A549 (cell line): ENCODE measurements around the gene NIT1. TPM values are rescaled to one million over a fixed set of nuclear protein-coding genes. Genes with fewer than 3 reads are reported as not detected.

Source experiments
- ATAC-seq, 2 experiments: fragments of 200-7000 bp in 1 of 2; fragments of >200 bp in 1 of 2; cut with Nextera tagmentation in 1 of 2; cut with Tn5 transposase in 1 of 2; 3 replicates each; pipeline versions ENCODE4 v1.8.0 to v1.9.1; 2018 to 2020; ENCODE audit warnings: mild to moderate bottlenecking in 1 of 2, moderate library complexity in 1 of 2
- CTCF ChIA-PET: fragments of 300-600 bp; sonication (Branson Sonifier 250); formaldehyde crosslinking; extraction: SDS; loops from one replicate; lab custom pipeline; 2021; ENCODE audit warnings: antibody characterized with exemption, inconsistent platforms; lab: Yijun Ruan, JAX
- POLR2A ChIA-PET: fragments of 350-600 bp; formaldehyde crosslinking; extraction: SDS; loops from one replicate; lab custom pipeline; 2021; ENCODE audit warnings: antibody characterized with exemption, inconsistent platforms; lab: Yijun Ruan, JAX
- DNase-seq, 2 experiments: peaks; one replicate each; pipeline versions ENCODE4 v3.0.0 to v3.0.0-alpha.2; 2011 to 2016; ENCODE audit warnings: low read depth in 1 of 2, low spot score in 1 of 2
- FAIRE-seq: peaks from 2 replicates; lab custom pipeline; 2011; peaks lifted over from hg19 to GRCh38; lab: Jason Lieb, UNC
- H3K27ac ChIP-seq, 2 experiments: fragments of >200 bp; sonication (Bioruptor Twin); formaldehyde crosslinking; 3 replicates each; pipeline ENCODE4 v1.5.1; 2016 to 2017
- H3K4me1 ChIP-seq: fragments of >200 bp; sonication (Bioruptor Twin); formaldehyde crosslinking; 3 replicates; pipeline ENCODE4 v1.6.1; 2016
- H3K4me2 ChIP-seq: fragments of >200 bp; sonication (Bioruptor Twin); formaldehyde crosslinking; 3 replicates; pipeline ENCODE4 v1.6.1; 2016
- H3K4me3 ChIP-seq: fragments of >200 bp; sonication (Bioruptor Twin); formaldehyde crosslinking; 3 replicates; pipeline ENCODE4 v1.5.1; 2016
- H3K9me3 ChIP-seq: fragments of >200 bp; sonication (Bioruptor Twin); formaldehyde crosslinking; 3 replicates; pipeline ENCODE4 v1.6.1; 2016
- CBX8 ChIP-seq: fragments of 200-600 bp; sonication (generic); IDR thresholded peaks from 2 replicates; pipeline ENCODE4 v1.6.1; 2016
- CEBPB ChIP-seq, 2 experiments: fragments of >200 bp in 1 of 2; sonication (Bioruptor Twin) in 1 of 2; formaldehyde crosslinking in 1 of 2; IDR thresholded peaks; 2 replicates each; pipeline ENCODE4 v1.6.1; 2012 to 2016
- CHD2 ChIP-seq: fragments of 150-350 bp; IDR thresholded peaks from 2 replicates; pipeline ENCODE4 v1.6.1; 2014; ENCODE audit warnings: low read length; ENCODE audit not compliant: partially characterized antibody
- CTCF ChIP-seq: fragments of >200 bp; sonication (Bioruptor Twin); formaldehyde crosslinking; IDR thresholded peaks from 3 replicates; pipeline ENCODE4 v1.5.1; 2016
- EHF ChIP-seq: fragments of 250-450 bp; sonication (Bioruptor Pico); IDR thresholded peaks from 2 replicates; pipeline ENCODE4 v1.5.0; 2020; ENCODE audit warnings: mild to moderate bottlenecking
- EHMT2 ChIP-seq: fragments of 200-600 bp; sonication (generic); IDR thresholded peaks from 2 replicates; pipeline ENCODE4 v1.6.1; 2016; ENCODE audit warnings: antibody characterized with exemption, low read depth, mild to moderate bottlenecking, moderate library complexity
- ELK1 ChIP-seq: fragments of 150-350 bp; IDR thresholded peaks from 2 replicates; pipeline ENCODE4 v1.6.1; 2014; ENCODE audit warnings: low read depth, mild to moderate bottlenecking, low read length
- FOSB ChIP-seq: fragments of 250-450 bp; sonication (Bioruptor Pico); IDR thresholded peaks from 2 replicates; pipeline ENCODE4 v1.5.0; 2020; ENCODE audit warnings: mild to moderate bottlenecking, moderate library complexity
- FOSL2 ChIP-seq, 2 experiments: fragments of 450-650 bp in 1 of 2; fragments of >200 bp in 1 of 2; sonication (Bioruptor Twin) in 1 of 2; formaldehyde crosslinking; IDR thresholded peaks; 2 replicates each; pipeline versions ENCODE4 v1.5.0 to v1.6.1; 2016 to 2020; ENCODE audit warnings: mild to moderate bottlenecking in 1 of 2, moderate library complexity in 1 of 2
- FOXS1 ChIP-seq: fragments of 250-450 bp; sonication (Bioruptor Pico); IDR thresholded peaks from 2 replicates; pipeline ENCODE4 v1.5.0; 2020; ENCODE audit warnings: mild to moderate bottlenecking, moderate library complexity
- HES2 ChIP-seq: fragments of >200 bp; sonication (Bioruptor Twin); formaldehyde crosslinking; IDR thresholded peaks from 2 replicates; pipeline ENCODE4 v1.6.1; 2016
- HEYL ChIP-seq: fragments of 250-450 bp; sonication (Bioruptor Pico); IDR thresholded peaks from 2 replicates; pipeline ENCODE4 v1.8.0; 2021; ENCODE audit warnings: mild to moderate bottlenecking, moderate library complexity
- HMGXB4 ChIP-seq: fragments of 250-450 bp; sonication (Bioruptor Pico); IDR thresholded peaks from 2 replicates; pipeline ENCODE4 v1.5.0; 2021; ENCODE audit warnings: mild to moderate bottlenecking, moderate library complexity, borderline replicate concordance
- HOXB13 ChIP-seq: fragments of 250-450 bp; sonication (Bioruptor Pico); IDR thresholded peaks from 2 replicates; pipeline ENCODE4 v1.5.0; 2020; ENCODE audit warnings: low read depth, mild to moderate bottlenecking, moderate library complexity
- HOXB5 ChIP-seq: fragments of 250-450 bp; sonication (Bioruptor Pico); IDR thresholded peaks from 2 replicates; pipeline ENCODE4 v1.5.0; 2020; ENCODE audit warnings: mild to moderate bottlenecking, moderate library complexity
- JUNB ChIP-seq: fragments of >200 bp; sonication (Bioruptor Twin); formaldehyde crosslinking; IDR thresholded peaks from 2 replicates; pipeline ENCODE4 v1.6.1; 2016
- MYC ChIP-seq: IDR thresholded peaks from 2 replicates; pipeline ENCODE4 v1.6.1; 2012; ENCODE audit warnings: mild to moderate bottlenecking, inconsistent platforms, low read length, improper control_type of control experiment, borderline replicate concordance
- NPAS2 ChIP-seq: fragments of 250-450 bp; sonication (Bioruptor Pico); IDR thresholded peaks from 2 replicates; pipeline ENCODE4 v1.8.0; 2022; ENCODE audit warnings: mild to moderate bottlenecking, moderate library complexity, borderline replicate concordance
- PBX3 ChIP-seq: IDR thresholded peaks from 2 replicates; pipeline ENCODE4 v1.6.1; 2012
- PHF8 ChIP-seq: fragments of 200-600 bp; sonication (generic); IDR thresholded peaks from 2 replicates; pipeline ENCODE4 v1.6.1; 2016; ENCODE audit warnings: low read depth, mild to moderate bottlenecking, antibody characterized with exemption, moderate library complexity, borderline replicate concordance
- POLR2AphosphoS2 ChIP-seq: conservative IDR thresholded peaks from 2 replicates; pipeline ENCODE4 v1.6.1; 2012; ENCODE audit warnings: low read length, improper control_type of control experiment, inconsistent platforms
- RAD21 ChIP-seq, 2 experiments: fragments of >200 bp in 1 of 2; sonication (Bioruptor Twin) in 1 of 2; formaldehyde crosslinking in 1 of 2; IDR thresholded peaks in 1 of 2; conservative IDR thresholded peaks in 1 of 2; 2 replicates in 1 of 2; 3 replicates in 1 of 2; pipeline ENCODE4 v1.6.1; 2012 to 2018; ENCODE audit warnings: inconsistent platforms in 1 of 2
- RARB ChIP-seq: fragments of 250-450 bp; sonication (Bioruptor Pico); IDR thresholded peaks from 2 replicates; pipeline ENCODE4 v1.8.0; 2021; ENCODE audit warnings: mild to moderate bottlenecking, moderate library complexity
- RFX5 ChIP-seq: fragments of 450-650 bp; IDR thresholded peaks from 2 replicates; pipeline ENCODE4 v1.7.1; 2014; ENCODE audit warnings: antibody characterized with exemption, mild to moderate bottlenecking, moderate library complexity
- RNF2 ChIP-seq: fragments of 200-600 bp; sonication (generic); IDR thresholded peaks from 2 replicates; pipeline ENCODE4 v1.6.1; 2016; ENCODE audit warnings: low read depth, mild to moderate bottlenecking, antibody characterized with exemption, moderate library complexity, borderline replicate concordance
- SREBF2 ChIP-seq: fragments of 450-650 bp; IDR thresholded peaks from 2 replicates; pipeline ENCODE4 v1.6.1; 2014; ENCODE audit warnings: mild to moderate bottlenecking, moderate library complexity
- TFCP2L1 ChIP-seq: fragments of 250-450 bp; sonication (Bioruptor Pico); IDR thresholded peaks from 2 replicates; pipeline ENCODE4 v1.5.0; 2021; ENCODE audit warnings: mild to moderate bottlenecking
- TP53 ChIP-seq: fragments of 250-450 bp; sonication (Bioruptor Pico); IDR thresholded peaks from 2 replicates; pipeline ENCODE4 v1.5.0; 2021; ENCODE audit warnings: mild to moderate bottlenecking, moderate library complexity
- ZFP36 ChIP-seq: fragments of 450-650 bp; IDR thresholded peaks from 2 replicates; pipeline ENCODE4 v1.6.1; 2014; ENCODE audit warnings: borderline replicate concordance; ENCODE audit not compliant: partially characterized antibody
- ZNF302 ChIP-seq: fragments of 250-450 bp; sonication (Bioruptor Pico); IDR thresholded peaks from 2 replicates; pipeline ENCODE4 v1.9.0; 2021; ENCODE audit warnings: inconsistent platforms, mild to moderate bottlenecking, moderate library complexity
- ZSCAN20 ChIP-seq: fragments of 250-450 bp; sonication (Bioruptor Pico); IDR thresholded peaks from 2 replicates; pipeline ENCODE4 v1.8.0; 2022; ENCODE audit warnings: mild to moderate bottlenecking, moderate library complexity
- WGBS: methylation state at CpG from one replicate; pipeline ENCODE4 v1.1.6; 2017; ENCODE audit errors: missing lambda C conversion rate; 5-methylcytosine and 5-hydroxymethylcytosine counted together
- polyA plus RNA-seq, 4 experiments: library from polyadenylated mRNA; depleted of rRNA in 3 of 4; stranded (reverse); fragments of >200 nt; fragmentation: RNase III in 1 of 4; extraction: RNeasy Plus Mini Kit Qiagen cat#74134 plus additional on column Dnase treatment in 1 of 4; gene quantifications; 2 replicates in 3 of 4; 3 replicates in 1 of 4; pipeline ENCODE4 v1.2.3, GENCODE V29; 2011 to 2017

The NIT1 gene
- polyA plus RNA-seq, 2 of the 4 experiments (the other 2 are of a cell fraction) = 29.9 to 44.5 TPM

GRCh38 chr1:161074676-161075368, 43.1 kb upstream of the NIT1 start:
- no peak for TF ChIP-seq EHMT2
- TF ChIP-seq FOSB = no peak
- no peak for TF ChIP-seq TFCP2L1 (CRISPR knock-in tag)
- no peak for TF ChIP-seq HOXB5 (CRISPR knock-in tag)
- no peak for TF ChIP-seq MYC
- no peak for TF ChIP-seq RFX5
- TF ChIP-seq HEYL (CRISPR knock-in tag) = no peak
- TF ChIP-seq POLR2AphosphoS2 = no peak
- no peak for TF ChIP-seq FOXS1
- TF ChIP-seq HES2 = no peak
- no peak for TF ChIP-seq RNF2
- TF ChIP-seq PBX3 = no peak
- no peak for TF ChIP-seq HOXB13 (CRISPR knock-in tag)
- no peak for TF ChIP-seq CHD2
- TF ChIP-seq HMGXB4 = no peak
- TF ChIP-seq RARB (CRISPR knock-in tag) = no peak
- no peak for TF ChIP-seq ZNF302 (CRISPR knock-in tag)
- TF ChIP-seq ZSCAN20 (CRISPR knock-in tag) = no peak
- ChIA-PET POLR2A (no interaction called here), CTCF (interaction anchor here (0.9 to 13.9 kb wide), 4 partner anchors 8 to 22 kb away, joined by 3 to 319 read pairs (median 40); partner anchors contain the start of genes KLHDC9 and NECTIN4)
- DNase-seq (peak in 1 of 2 experiments; percentile 54), ATAC-seq (peak in 1 of 2 experiments; percentile 18; a peak in 2 of 6 replicates), FAIRE-seq (no peak)
- no peak overlapping the region for H3K4me3 ChIP-seq
- H3K9me3 ChIP-seq = no peaks in the 10 kb centered on the region
- peak overlapping the region; percentile 16; the same call in 2 of the 3 replicates for H3K4me2 ChIP-seq
- 65% methylated on average over 9 of the region's 12 CpGs for WGBS
- H3K4me1 ChIP-seq = peaks cover 27% of the 10 kb centered on the region
- peak overlapping the region; percentile 51 to 71 for H3K27ac ChIP-seq

GRCh38 chr1:161076410-161076809, 41.5 kb upstream of the NIT1 start:
- H3K4me2 ChIP-seq = no peak overlapping the region
- peaks cover 28% of the 10 kb centered on the region for H3K4me1 ChIP-seq
- CTCF ChIA-PET = interaction anchor here (8.0 to 13.9 kb wide), 2 partner anchors 11 to 21 kb away, joined by 74 to 319 read pairs; partner anchors contain the start of genes KLHDC9 and NECTIN4
- no peak overlapping the region for H3K4me3 ChIP-seq
- no peak overlapping the region for H3K27ac ChIP-seq
- no peak for FAIRE-seq
- POLR2A ChIA-PET = interaction anchor here (0.6 kb wide), 1 partner anchor 283 kb away, joined by 3 read pairs; no protein-coding TSS in a partner anchor
- no peak for ATAC-seq
- no peak for DNase-seq
- no peaks in the 10 kb centered on the region for H3K9me3 ChIP-seq
- TF ChIP-seq ZSCAN20 (CRISPR knock-in tag) (no peak), CBX8 (no peak), RFX5 (no peak), FOSL2 (IDR thresholded peaks at IDR 0.05) (no peak), FOSL2 (CRISPR knock-in tag; IDR thresholded peaks at IDR 0.05) (no peak), SREBF2 (no peak), TP53 (CRISPR knock-in tag) (no peak), NPAS2 (CRISPR knock-in tag) (no peak), CEBPB (IDR thresholded peaks at IDR 0.05) (no peak), HES2 (no peak), RARB (CRISPR knock-in tag) (no peak), CTCF (no peak), RAD21 (conservative IDR thresholded peaks at IDR 0.05 in 1 of 2, IDR thresholded peaks at IDR 0.05 in 1 of 2) (no peak), EHF (CRISPR knock-in tag) (no peak), ELK1 (no peak), PHF8 (no peak), JUNB (no peak), RNF2 (no peak), ZFP36 (no peak)
